GM18498 (cell line): ENCODE data around the gene OR52E2.

Source experiments
- ATAC-seq: cut with Tn5 transposase; IDR thresholded peaks from one replicate; pipeline ENCODE4 v1.9.1; 2021; ENCODE audit warnings: mild to moderate bottlenecking, moderate library complexity; ENCODE audit not compliant: unreplicated experiment

Gene OR52E2

DNA sequence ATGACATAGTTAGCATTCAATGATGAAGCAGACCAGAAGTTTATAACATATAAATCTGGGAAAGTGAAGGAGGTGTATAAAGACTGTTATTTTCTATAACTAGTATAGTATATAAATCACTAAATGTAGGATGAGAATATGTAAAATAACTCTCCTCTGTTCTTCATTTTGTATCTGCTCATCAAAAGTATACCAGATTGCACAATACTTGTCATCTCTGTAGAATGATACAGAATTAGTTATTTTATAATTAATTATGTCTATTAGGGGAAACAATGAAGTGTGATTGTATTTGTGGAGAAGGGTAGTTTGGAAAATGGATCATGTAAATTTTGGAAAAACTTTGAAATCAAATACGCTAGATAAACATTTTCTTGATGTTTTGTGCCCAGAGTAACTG, 46.4 kb downstream of the OR52E2 start:
- no peak for ATAC-seq

DNA sequence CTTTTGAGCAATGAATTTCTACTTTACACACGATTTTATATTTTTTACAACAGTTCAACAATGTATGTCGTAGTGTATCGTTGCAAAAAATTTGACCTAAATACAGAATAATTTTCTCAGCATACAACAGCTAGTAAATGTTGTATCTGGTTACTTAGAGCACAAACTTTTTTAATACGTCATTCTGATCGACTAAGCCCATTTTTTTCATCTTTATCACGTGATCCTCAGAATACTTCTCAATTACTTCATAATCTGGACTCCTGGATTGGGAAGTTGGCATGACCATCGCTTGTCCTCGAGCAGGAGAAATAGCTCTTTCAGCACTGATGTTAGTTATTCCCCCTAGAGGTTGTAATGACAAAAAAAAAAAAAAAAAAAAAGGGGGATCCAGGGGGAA, 48.2 kb downstream of the OR52E2 start:
- ATAC-seq: no peak
